Adrenal gland (tissue), 5 donors: ENCODE data around the gene TXNDC9.

Experiments
- CTCF ChIP-seq, 6 experiments: fragments of 450-650 bp in 4 of 6; fragments of 200-600 bp in 2 of 6; sonication (generic) in 1 of 6; IDR thresholded peaks; 1 replicate in 5 of 6; 2 replicates in 1 of 6; pipeline versions ENCODE4 v1.5.1 to v1.8.0; 2016 to 2021; ENCODE audit warnings: antibody characterized with exemption in 6 of 6, mild to moderate bottlenecking in 2 of 6, moderate library complexity in 1 of 6
- POLR2A ChIP-seq, 2 donors: fragments of 450-650 bp; IDR thresholded peaks; one replicate each; pipeline ENCODE4 v1.6.1; 2017; ENCODE audit warnings: antibody characterized with exemption in 2 of 2, mild to moderate bottlenecking in 2 of 2, moderate library complexity in 1 of 2
- donor health status: DM: no; HTN: no; CAD: no.

- peak; percentile 23 to 51 (median 48) for TF ChIP-seq CTCF (IDR thresholded peaks at IDR 0.05)
- TF ChIP-seq POLR2A (IDR thresholded peaks at IDR 0.05): peak; percentile 73 to 96
Observed at GRCh38 chr2:99337113-99338028, 1.2 kb upstream of the TXNDC9 start, which contains the start of gene EIF5B.
